IMR-90 (cell line): Measurements from ENCODE around the gene EPC1. TPM values are rescaled to one million over a fixed set of nuclear protein-coding genes. Genes with fewer than 3 reads are reported as not detected.

Experiments used
- ATAC-seq: fragments of 200-7000 bp; cut with Tn5 transposase; 2 replicates; pipeline ENCODE4 v1.9.1; 2020; ENCODE audit warnings: low read depth, mild to moderate bottlenecking, moderate library complexity
- BruUV-seq: library from RNA; stranded (reverse); fragments of 400-500 nt; replicated peaks from 2 replicates; lab custom pipeline; 2021; lab: Mats Ljungman, UMichigan
- CTCF ChIA-PET: fragments of 300-600 bp; formaldehyde crosslinking; extraction: SDS; loops from one replicate; lab custom pipeline; 2021; ENCODE audit warnings: antibody characterized with exemption; lab: Yijun Ruan, JAX
- POLR2A ChIA-PET: fragments of 300-600 bp; sonication (Branson Sonifier 250); formaldehyde crosslinking; loops from one replicate; lab custom pipeline; 2022; ENCODE audit warnings: antibody characterized with exemption; ENCODE audit not compliant: unreplicated experiment; lab: Charles Lee
- DNase-seq: peaks from one replicate; pipeline ENCODE4 v3.0.0; 2013
- H2AFZ ChIP-seq: replicated peaks from 2 replicates; pipeline ENCODE3; 2013; ENCODE audit warnings: low read length, mild to moderate bottlenecking; ENCODE audit not compliant: poor library complexity
- H2AK5ac ChIP-seq: 2 replicates; pipeline ENCODE4 v1.6.1; 2013; ENCODE audit warnings: low read depth, low read length, inconsistent platforms
- H2AK9ac ChIP-seq: replicated peaks from 2 replicates; pipeline ENCODE3; 2013; ENCODE audit warnings: mild to moderate bottlenecking, low read depth, low read length, moderate library complexity; ENCODE audit not compliant: poor library complexity
- H2BK120ac ChIP-seq: 2 replicates; pipeline ENCODE4 v1.6.1; 2013; ENCODE audit warnings: low read depth, low read length, inconsistent platforms
- H2BK15ac ChIP-seq: 3 replicates; pipeline ENCODE4 v1.6.1; 2013; ENCODE audit warnings: low read depth, low read length, inconsistent platforms
- H2BK20ac ChIP-seq: 2 replicates; pipeline ENCODE4 v1.6.1; 2013; ENCODE audit warnings: low read depth, mild to moderate bottlenecking, inconsistent platforms, low read length, moderate library complexity
- H2BK5ac ChIP-seq: 2 replicates; pipeline ENCODE4 v1.6.1; 2013; ENCODE audit warnings: mild to moderate bottlenecking, low read depth, low read length, inconsistent platforms; ENCODE audit not compliant: poor library complexity, severe bottlenecking
- H3K14ac ChIP-seq: replicated peaks from 2 replicates; pipeline ENCODE4 v1.6.1; 2013; ENCODE audit warnings: low read depth, low read length, inconsistent platforms
- H3K18ac ChIP-seq: 2 replicates; pipeline ENCODE4 v1.6.1; 2013; ENCODE audit warnings: low read depth, low read length, control low read depth
- H3K23ac ChIP-seq: 2 replicates; pipeline ENCODE4 v1.6.1; 2013; ENCODE audit warnings: low read depth, low read length, inconsistent platforms
- H3K27ac ChIP-seq: 2 replicates; pipeline ENCODE4 v1.5.1; 2013; ENCODE audit warnings: mild to moderate bottlenecking, control low read depth, low read length; ENCODE audit not compliant: insufficient read depth
- H3K27me3 ChIP-seq: 2 replicates; pipeline ENCODE4 v1.6.1; 2013; ENCODE audit warnings: low read length; ENCODE audit not compliant: control insufficient read depth, insufficient read depth
- H3K36me3 ChIP-seq: 2 replicates; pipeline ENCODE4 v1.6.1; 2013; ENCODE audit warnings: low read length, mixed read lengths; ENCODE audit not compliant: control insufficient read depth, insufficient read depth
- H3K4ac ChIP-seq: 2 replicates; pipeline ENCODE4 v1.6.1; 2013; ENCODE audit warnings: low read depth, low read length, inconsistent platforms
- H3K4me1 ChIP-seq: 2 replicates; pipeline ENCODE4 v1.6.1; 2013; ENCODE audit warnings: low read length, mixed read lengths; ENCODE audit not compliant: control insufficient read depth, insufficient read depth
- H3K4me2 ChIP-seq: 2 replicates; pipeline ENCODE4 v1.6.1; 2013; ENCODE audit warnings: low read depth, mild to moderate bottlenecking, control low read depth, low read length, moderate library complexity
- H3K4me3 ChIP-seq: 2 replicates; pipeline ENCODE4 v1.5.1; 2013; ENCODE audit warnings: low read depth, mild to moderate bottlenecking, control low read depth, low read length, moderate library complexity; ENCODE audit not compliant: insufficient read depth
- H3K56ac ChIP-seq: 2 replicates; pipeline ENCODE4 v1.6.1; 2013; ENCODE audit warnings: low read length, inconsistent platforms; ENCODE audit not compliant: insufficient read depth; ENCODE audit errors: extremely low read depth
- H3K79me1 ChIP-seq, 2 experiments: 2 replicates each; pipeline ENCODE4 v1.6.1; 2013; ENCODE audit warnings: low read length in 2 of 2, inconsistent platforms in 1 of 2, low read depth in 1 of 2
- H3K9ac ChIP-seq: 2 replicates; pipeline ENCODE4 v1.6.1; 2013; ENCODE audit warnings: low read depth, low read length, control low read depth
- H3K9me1 ChIP-seq: 2 replicates; pipeline ENCODE4 v1.6.1; 2013; ENCODE audit warnings: low read length, inconsistent platforms; ENCODE audit not compliant: insufficient read depth
- H3K9me3 ChIP-seq: 2 replicates; pipeline ENCODE4 v1.6.1; 2013; ENCODE audit warnings: low read length; ENCODE audit not compliant: control insufficient read depth, insufficient read depth
- H4K20me1 ChIP-seq: 2 replicates; pipeline ENCODE4 v1.6.1; 2013; ENCODE audit warnings: low read length, inconsistent platforms; ENCODE audit not compliant: insufficient read depth
- H4K5ac ChIP-seq: 2 replicates; pipeline ENCODE4 v1.6.1; 2013; ENCODE audit warnings: mild to moderate bottlenecking, low read depth, low read length, control low read depth
- H4K8ac ChIP-seq, 2 experiments: 2 replicates each; pipeline ENCODE4 v1.6.1; 2013; ENCODE audit warnings: low read depth in 2 of 2, low read length in 2 of 2, control low read depth in 1 of 2, inconsistent platforms in 1 of 2
- H4K91ac ChIP-seq: 2 replicates; pipeline ENCODE4 v1.6.1; 2013; ENCODE audit warnings: low read depth, low read length, inconsistent platforms; ENCODE audit not compliant: insufficient read depth
- CEBPB ChIP-seq: IDR thresholded peaks from 2 replicates; pipeline ENCODE4 v1.6.1; 2012; ENCODE audit warnings: low read depth, low read length, improper control_type of control experiment
- MAZ ChIP-seq: IDR thresholded peaks from 2 replicates; pipeline ENCODE4 v1.6.1; 2012; ENCODE audit warnings: low read depth, mild to moderate bottlenecking, low read length, improper control_type of control experiment, moderate library complexity, borderline replicate concordance
- WGBS, 2 experiments: methylation state at CpG; one replicate each; pipeline versions ENCODE4 v1.1.5 to v1.1.7; 2013; ENCODE audit warnings: missing lambda C conversion rate in 2 of 2; ENCODE audit not compliant: insufficient read length in 1 of 2; ENCODE audit errors: extremely low coverage in 2 of 2; 5-methylcytosine and 5-hydroxymethylcytosine counted together
- dilution Hi-C: fragments of 300-500 bp; cut with HindIII; formaldehyde crosslinking; loops from one replicate; pipeline ENCODE4 v1.14.3; 2018; ENCODE audit warnings: low sequenced_read_pairs; ENCODE audit not compliant: unreplicated experiment
- in situ Hi-C: fragments of 300-500 bp; cut with MboI; formaldehyde crosslinking; loops from 3 replicates; pipeline ENCODE4 v1.14.3; 2019; ENCODE audit warnings: low sequenced_read_pairs, inconsistent platforms, mixed read lengths
- intact Hi-C: fragments of 100-400 bp; cut with micrococcal nuclease; formaldehyde crosslinking; loops from 2 replicates; pipeline ENCODE4 v1.10.0; 2022
- polyA plus RNA-seq, 3 experiments: library from polyadenylated mRNA; depleted of rRNA; stranded (reverse); fragments of >200 nt; gene quantifications; 2 replicates each; pipeline ENCODE4 v1.2.3, GENCODE V29; 2012; ENCODE audit warnings: low replicate concordance in 1 of 3
- total RNA-seq: library from RNA; depleted of rRNA; stranded (reverse); fragments of >200 nt; gene quantifications from 2 replicates; pipeline ENCODE4 v1.2.3, GENCODE V29; 2012

Gene EPC1
- total and polyA plus RNA-seq, 2 of the 4 experiments (the other 2 are of a cell fraction): 21.9 to 23.5 TPM

- POLR2A ChIA-PET: no interaction called here
Observed at GRCh38 chr10:32374605-32375004, 27.6 kb upstream of the EPC1 start.

More at GRCh38 chr10:32374605-32375004, 27.6 kb upstream of the EPC1 start:
- Histone ChIP-seq H2AFZ (no peak overlapping the region), H3K9me3 (no peaks in the 10 kb centered on the region), H2BK20ac (no peak overlapping the region), H3K79me1 (peaks cover 12 to 34% of the 10 kb centered on the region in 2 experiments; a peak in 3 of 4 replicates), H3K4me2 (no peak overlapping the region), H2AK5ac (no peak overlapping the region), H3K27me3 (no peaks in the 10 kb centered on the region), H3K9ac (no peak overlapping the region), H3K18ac (no peak overlapping the region), H4K91ac (no peak overlapping the region), H3K56ac (no peak overlapping the region), H3K36me3 (no peaks in the 10 kb centered on the region), H2AK9ac (no peak overlapping the region), H4K20me1 (peaks cover 8% of the 10 kb centered on the region; the same call in 1 of the 2 replicates), H4K5ac (no peak overlapping the region), H3K23ac (no peak overlapping the region), H2BK120ac (no peak overlapping the region), H3K14ac (no peak overlapping the region), H2BK15ac (no peak overlapping the region), H3K4ac (no peak overlapping the region), H2BK5ac (no peak overlapping the region), H3K9me1 (no peaks in the 10 kb centered on the region), H4K8ac (no peak overlapping the region), H3K4me3 (no peak overlapping the region), H3K4me1 (0 out of 2 replicates have a peak, but pooled peaks cover 1% of the 10 kb centered on the region), H3K27ac (no peak overlapping the region)
- no peak for ATAC-seq
- CTCF ChIA-PET: no interaction called here
- intact Hi-C loops (no loop called here), in situ Hi-C loops (no loop called here), dilution Hi-C loops (no loop called here)
- no peak for DNase-seq
- TF ChIP-seq CEBPB: peak; percentile 87
- TF ChIP-seq MAZ: no peak
- WGBS, 2 experiments: no CpG with 5 or more reads among the region's 1 CpG
- no TSS peak for BruUV-seq
